ENCODE data around the gene PRSS2. TPM values are rescaled to one million over a fixed set of nuclear protein-coding genes. Genes with fewer than 3 reads are reported as not detected.

Gene PRSS2
- total and polyA plus RNA-seq, 3 donors from 2014 or later = not detected

GRCh38 chr7:142777318-142777717 lies 6.5 kb downstream of the PRSS2 start:
- no peaks in the 10 kb centered on the region for H3K4me1 ChIP-seq
- DNase-seq = no peak
- no peak overlapping the region for H3K4me3 ChIP-seq
- TF ChIP-seq CTCF (IDR thresholded peaks at IDR 0.05) = no peak
- no peak for TF ChIP-seq POLR2A (IDR thresholded peaks at IDR 0.05)
- H3K27me3 ChIP-seq = no peaks in the 10 kb centered on the region
- no peaks in the 10 kb centered on the region for H3K9me3 ChIP-seq
- intact Hi-C loops (cut with DNase I; ENCODE audit: low total_unique reads) = loop anchor here (5.0 kb wide), 1 partner anchor 65 kb away; no protein-coding TSS in a partner anchor
- no peaks in the 10 kb centered on the region for H3K36me3 ChIP-seq (ENCODE audit: low read depth, missing control alignments)
- 91 to 92% methylated on average over 2 of the region's 2 CpGs for WGBS, 2 donors
- H3K27ac ChIP-seq = no peak overlapping the region

GRCh38 chr7:142782922-142783900 lies 12.4 kb downstream of the PRSS2 start:
- TF ChIP-seq POLR2A (IDR thresholded peaks at IDR 0.05) = no peak
- TF ChIP-seq CTCF (IDR thresholded peaks at IDR 0.05) = peak; percentile 94 to 99 (median 99)
- 6 to 9% methylated on average over 32 of the region's 32 CpGs for WGBS, 2 donors
- H3K27me3 ChIP-seq = no peaks in the 10 kb centered on the region
- H3K4me1 ChIP-seq = peaks cover 5% of the 10 kb centered on the region
- H3K4me3 ChIP-seq = peak overlapping the region; percentile 26 to 30
- H3K27ac ChIP-seq = no peak overlapping the region
- no peaks in the 10 kb centered on the region for H3K9me3 ChIP-seq
- intact Hi-C loops (cut with DNase I; ENCODE audit: low total_unique reads) = no loop called here
- no peaks in the 10 kb centered on the region for H3K36me3 ChIP-seq (ENCODE audit: low read depth, missing control alignments)
- DNase-seq = peak; percentile 96

GRCh38 chr7:142784096-142784495 lies 13.3 kb downstream of the PRSS2 start:
- no peak for DNase-seq

GRCh38 chr7:142784716-142785115 lies 13.9 kb downstream of the PRSS2 start:
- TF ChIP-seq CTCF (IDR thresholded peaks at IDR 0.05) = no peak
- no peak for TF ChIP-seq POLR2A (IDR thresholded peaks at IDR 0.05)
- no peaks in the 10 kb centered on the region for H3K27me3 ChIP-seq
- DNase-seq = no peak
- intact Hi-C loops (cut with DNase I; ENCODE audit: low total_unique reads) = no loop called here
- H3K9me3 ChIP-seq = no peaks in the 10 kb centered on the region
- H3K36me3 ChIP-seq (ENCODE audit: low read depth, missing control alignments) = no peaks in the 10 kb centered on the region
- no peak overlapping the region for H3K4me3 ChIP-seq
- no peak overlapping the region for H3K27ac ChIP-seq
- WGBS, 2 donors = 85 to 90% methylated on average over 8 of the region's 8 CpGs
- peaks cover 12% of the 10 kb centered on the region for H3K4me1 ChIP-seq

More at GRCh38 chr7:142784096-142784495, 13.3 kb downstream of the PRSS2 start:
- no peak overlapping the region for H3K4me3 ChIP-seq
- peaks cover 12% of the 10 kb centered on the region for H3K4me1 ChIP-seq
- 79 to 86% methylated on average over 7 of the region's 7 CpGs for WGBS, 2 donors
- TF ChIP-seq CTCF (IDR thresholded peaks at IDR 0.05) (no peak), POLR2A (IDR thresholded peaks at IDR 0.05) (no peak)
- no peak overlapping the region for H3K27ac ChIP-seq
- intact Hi-C loops (cut with DNase I; ENCODE audit: low total_unique reads) = no loop called here
- H3K27me3 ChIP-seq = no peaks in the 10 kb centered on the region
- H3K9me3 ChIP-seq = no peaks in the 10 kb centered on the region
- H3K36me3 ChIP-seq (ENCODE audit: low read depth, missing control alignments) = no peaks in the 10 kb centered on the region

Data from testis (tissue), 3 donors.